ENCODE data around the gene CHSY1.
"Not testable (repeated sequence)": the region's sequence is repeated elsewhere in the genome, so short reads cannot be mapped to it uniquely, and the experiment has no call there.

Gene CHSY1

DNA sequence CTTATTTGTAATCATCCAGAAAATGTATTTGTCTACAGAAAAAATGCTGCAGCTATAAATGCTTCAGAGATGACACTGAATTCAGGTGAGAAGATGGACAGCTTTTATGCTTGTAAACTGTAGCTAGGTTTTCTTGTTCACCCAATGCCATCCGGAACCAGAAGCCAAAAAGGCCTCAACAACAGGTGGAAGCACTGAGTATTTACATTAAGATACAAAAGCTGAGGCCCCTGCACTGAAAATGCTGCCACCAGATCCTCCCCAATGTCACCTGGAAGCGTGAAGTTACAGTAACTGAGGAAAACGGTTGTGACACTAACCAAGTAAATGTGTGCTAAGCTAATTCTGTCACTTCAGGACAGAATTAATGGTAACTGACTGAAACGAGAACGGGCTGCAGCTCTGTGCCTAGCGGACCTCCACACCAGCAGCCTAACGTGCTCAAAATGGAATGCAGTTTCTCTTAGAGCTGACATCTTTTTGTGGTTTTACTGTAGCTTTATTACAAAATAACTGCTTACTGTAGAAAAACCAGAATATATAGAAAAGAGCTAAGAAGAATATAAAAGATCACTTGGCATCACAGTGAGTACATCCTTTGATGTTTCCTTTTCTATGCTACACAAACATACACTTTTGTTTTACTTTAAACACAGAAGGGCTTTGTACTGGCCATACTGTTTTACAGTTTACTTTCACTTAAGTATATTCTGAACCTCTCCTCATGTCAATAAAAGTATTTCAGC, 7.6 kb downstream of the CHSY1 start:
- DNase-seq (ENCODE audit: low read depth) = no peak

- DNase-seq (ENCODE audit: low read depth) = no peak
These were observed 8.4 kb downstream of the CHSY1 start for GRCh38 chr15:101243420-101243819.

DNA sequence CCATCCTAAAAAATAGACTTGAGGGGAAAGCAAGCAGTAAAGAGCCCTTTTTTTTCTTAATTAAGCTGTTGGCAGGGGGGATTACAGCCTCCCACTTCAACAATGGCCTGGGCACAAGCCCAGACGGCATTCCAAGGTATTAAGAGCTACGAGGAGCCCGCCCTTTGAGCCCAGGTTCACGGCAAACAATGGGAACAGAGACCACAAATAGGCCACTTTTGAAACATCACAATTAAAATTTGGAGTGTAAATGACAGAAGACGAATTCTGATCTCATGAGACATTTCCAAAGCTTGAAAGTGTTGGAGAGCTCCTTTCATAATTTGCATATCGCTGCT, 8.9 kb downstream of the CHSY1 start:
- DNase-seq (ENCODE audit: low read depth) = no peak

DNA sequence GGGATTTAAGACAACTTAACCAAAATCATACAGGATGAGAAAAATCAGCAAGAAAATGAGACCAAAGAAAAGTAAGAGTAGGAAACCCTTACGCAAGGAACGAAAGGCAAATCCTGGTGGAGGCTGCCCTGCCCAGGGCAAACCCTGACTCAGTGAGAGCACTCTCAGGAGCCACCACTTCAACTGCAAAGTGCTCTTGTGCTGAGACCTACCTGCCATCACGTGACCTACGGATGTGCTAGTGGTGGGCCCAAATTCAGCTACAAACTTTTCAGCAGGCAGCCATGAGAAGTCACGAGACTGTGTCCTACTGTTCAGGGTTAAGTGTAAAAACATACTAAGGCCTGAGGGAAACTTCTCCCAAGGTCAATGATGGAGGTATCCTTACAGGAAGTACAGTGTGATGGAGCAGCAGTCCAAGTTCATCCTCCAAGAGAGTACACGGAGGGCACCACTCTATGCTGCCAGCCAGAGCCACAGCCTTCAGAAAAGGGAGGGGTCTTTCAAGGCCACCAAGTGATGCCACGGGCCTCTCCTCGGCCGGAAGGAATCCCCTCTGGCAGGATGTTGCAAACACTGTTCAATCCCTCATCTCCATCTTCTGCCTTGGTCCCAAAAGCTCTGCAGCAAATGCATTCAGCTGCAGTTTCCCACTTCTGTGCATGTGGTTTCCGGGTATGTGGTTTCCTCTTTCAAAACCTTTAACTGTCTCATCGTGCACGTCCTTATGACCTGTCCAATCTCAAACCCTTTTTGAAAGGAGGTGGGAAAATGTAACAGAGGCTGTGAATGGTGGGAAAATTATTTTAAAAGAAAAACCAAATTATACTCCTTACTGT, 9.5 kb downstream of the CHSY1 start:
- DNase-seq (ENCODE audit: low read depth) = peak; percentile 16

DNA sequence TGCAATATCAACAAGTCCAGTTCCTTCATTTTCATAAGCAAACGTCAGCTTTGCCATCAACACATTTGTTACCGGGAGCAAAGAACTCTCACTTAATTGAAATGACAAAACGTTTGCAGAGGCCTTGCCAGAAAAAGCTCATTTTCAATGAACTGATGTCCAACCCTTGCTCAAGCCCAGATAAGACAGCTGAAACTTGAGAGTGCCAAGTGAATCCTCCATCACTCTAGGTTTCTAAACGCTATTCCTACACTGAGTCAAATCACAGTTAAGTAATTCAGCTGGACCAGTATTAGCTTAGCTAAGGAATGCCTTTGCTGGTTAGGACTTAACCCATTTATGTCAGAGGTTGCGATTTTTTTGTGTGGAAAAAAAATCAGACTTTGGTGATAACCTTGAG, 11.5 kb downstream of the CHSY1 start:
- DNase-seq (ENCODE audit: low read depth) = no peak

- no peak for DNase-seq (ENCODE audit: low read depth)
These were observed 12.1 kb downstream of the CHSY1 start for GRCh38 chr15:101239724-101240136.

DNA sequence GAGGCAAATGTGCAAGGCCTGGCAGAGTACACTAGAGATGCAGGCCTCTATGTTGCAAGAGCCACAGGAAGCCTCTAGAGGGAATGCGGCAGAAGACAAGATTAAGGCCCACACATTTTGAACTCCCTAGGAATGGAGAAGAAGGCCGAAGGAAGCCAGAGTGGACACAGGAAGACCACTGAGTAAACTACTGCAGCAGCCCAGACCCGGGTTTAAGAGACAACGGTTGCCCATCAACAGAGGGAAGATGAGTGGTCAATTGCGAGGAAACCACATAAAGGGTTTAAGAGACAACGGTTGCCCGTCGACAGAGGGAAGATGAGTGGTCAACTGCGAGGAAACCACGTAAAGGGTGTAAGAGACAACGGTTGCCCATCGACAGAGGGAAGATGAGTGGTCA, 14.6 kb downstream of the CHSY1 start:
- no peak for DNase-seq (ENCODE audit: low read depth)

DNA sequence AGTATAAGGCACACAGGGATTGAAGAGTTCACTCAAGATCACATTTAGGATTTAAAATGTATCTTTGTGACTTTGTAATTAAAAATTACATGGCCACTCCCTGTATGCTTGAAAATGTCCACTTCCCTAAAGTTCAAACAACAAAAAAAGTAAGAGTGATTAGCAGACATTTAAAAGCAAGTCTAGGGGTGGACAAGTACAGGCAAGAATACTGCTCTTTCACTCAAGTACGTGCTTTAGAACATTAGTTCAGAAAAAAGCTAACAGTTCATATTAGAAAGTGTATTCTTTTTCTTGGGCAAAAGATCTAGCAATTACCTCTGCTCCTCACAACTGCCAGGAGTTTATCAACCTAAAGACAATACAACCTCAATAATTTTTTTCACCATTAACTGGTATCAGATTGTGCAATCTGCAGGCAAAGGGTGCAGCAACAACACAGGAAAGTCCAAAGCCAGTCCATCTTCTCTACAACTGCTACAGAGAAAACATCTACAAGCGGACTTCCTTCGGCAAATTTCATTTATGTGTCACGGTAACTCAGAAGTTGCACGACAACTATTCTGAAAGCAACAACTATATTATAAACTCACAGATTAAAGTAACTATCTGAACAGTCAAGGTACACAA, 18.1 kb downstream of the CHSY1 start:
- DNase-seq (ENCODE audit: low read depth) = no peak

GRCh38 chr15:101232677-101233076, 19.2 kb downstream of the CHSY1 start:
- DNase-seq (ENCODE audit: low read depth) = no peak

DNA sequence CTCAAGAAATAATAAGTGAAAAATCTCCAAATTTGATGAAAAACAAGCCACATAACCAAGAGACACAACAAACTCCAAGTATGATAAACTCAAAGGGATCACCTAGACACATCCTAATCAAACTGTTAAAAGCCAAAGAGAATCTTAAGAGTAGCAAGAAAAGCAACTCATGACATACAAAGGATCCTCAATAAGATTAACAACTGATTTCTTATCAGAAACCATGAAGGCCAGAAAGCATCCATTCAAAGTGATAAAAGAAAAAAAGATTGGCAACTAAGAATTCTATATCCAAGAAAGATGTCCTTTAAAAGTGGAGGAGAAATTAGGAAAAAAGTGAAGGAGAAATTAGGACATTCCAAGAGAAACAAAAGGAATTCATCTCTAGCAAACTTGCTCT, 23.5 kb downstream of the CHSY1 start:
- DNase-seq (ENCODE audit: low read depth) = no peak

GRCh38 chr15:101225658-101226057, 26.2 kb downstream of the CHSY1 start:
- DNase-seq (ENCODE audit: low read depth) = no peak

DNA sequence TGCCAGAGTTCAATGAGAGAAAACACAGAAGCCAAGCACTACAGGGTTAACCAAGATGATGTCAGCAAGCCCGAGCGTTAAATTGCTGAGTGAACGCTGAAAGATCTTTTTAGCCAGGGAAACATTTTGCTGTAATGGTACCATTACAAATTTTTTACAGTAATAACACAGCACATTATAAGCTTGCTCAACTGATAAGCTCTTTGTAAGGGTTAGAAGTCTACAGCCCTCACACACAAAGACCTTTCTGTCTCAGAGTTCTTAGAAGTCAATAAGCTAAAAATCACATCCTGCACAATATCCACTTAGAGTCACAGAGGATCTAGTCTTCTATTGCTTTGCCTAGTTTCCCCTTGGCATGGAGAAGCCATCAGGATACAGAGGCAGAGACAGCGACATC, 29.9 kb downstream of the CHSY1 start:
- no peak for DNase-seq (ENCODE audit: low read depth)

- no peak for DNase-seq (ENCODE audit: low read depth)
These were observed 31.8 kb downstream of the CHSY1 start for GRCh38 chr15:101220060-101220459.

GRCh38 chr15:101219441-101219840, 32.4 kb downstream of the CHSY1 start:
- DNase-seq (ENCODE audit: low read depth) = no peak

GRCh38 chr15:101217446-101217845, 34.4 kb downstream of the CHSY1 start:
- no peak for DNase-seq (ENCODE audit: low read depth)

DNA sequence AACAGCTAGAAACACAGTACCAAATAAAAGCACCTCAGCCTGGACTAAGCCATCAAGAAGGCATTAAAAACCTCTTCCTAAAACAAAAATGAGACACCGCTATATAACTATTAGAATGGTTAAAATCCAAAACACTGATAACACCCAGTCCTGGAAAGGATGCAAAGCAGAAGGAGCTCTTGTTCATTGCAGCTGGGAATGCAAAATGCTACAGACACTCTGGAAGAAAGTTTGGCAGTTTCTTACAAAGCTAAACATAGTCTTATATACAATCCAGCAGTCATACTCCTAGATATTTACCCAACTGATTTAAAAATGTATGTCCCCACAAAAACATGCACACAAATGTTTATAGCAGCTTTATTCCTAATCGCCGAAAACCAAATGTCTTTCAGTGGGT, 35.7 kb downstream of the CHSY1 start:
- no peak for DNase-seq (ENCODE audit: low read depth)

- DNase-seq (ENCODE audit: low read depth) = no peak
These were observed 36.2 kb downstream of the CHSY1 start for GRCh38 chr15:101215681-101216080.

DNA sequence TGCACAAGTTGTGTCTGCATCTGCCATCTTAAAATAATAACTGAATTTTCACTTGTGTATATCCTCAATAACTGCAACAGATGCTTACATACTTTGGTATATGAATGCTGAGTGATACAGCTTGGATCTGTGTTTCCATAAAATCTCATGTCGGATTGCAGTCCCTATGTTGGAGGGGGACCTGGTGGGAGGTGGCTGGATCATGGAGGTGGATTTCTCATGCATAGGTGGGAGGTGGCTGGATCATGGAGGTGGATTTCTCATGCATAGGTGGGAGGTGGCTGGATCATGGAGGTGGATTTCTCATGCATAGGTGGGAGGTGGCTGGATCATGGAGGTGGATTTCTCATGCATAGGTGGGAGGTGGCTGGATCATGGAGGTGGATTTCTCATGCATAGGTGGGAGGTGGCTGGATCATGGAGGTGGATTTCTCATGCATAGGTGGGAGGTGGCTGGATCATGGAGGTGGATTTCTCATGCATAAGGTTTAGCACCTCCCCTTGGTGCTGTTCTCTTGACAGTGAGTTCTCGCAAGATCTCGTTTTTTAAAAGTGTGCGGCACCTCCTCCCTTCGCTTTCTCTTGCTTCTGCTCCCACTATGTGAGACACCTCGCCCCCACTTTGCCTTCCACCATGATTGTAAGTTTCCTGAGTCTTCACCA, 37.3 kb downstream of the CHSY1 start:
- DNase-seq (ENCODE audit: low read depth) = not testable (repeated sequence)

DNA sequence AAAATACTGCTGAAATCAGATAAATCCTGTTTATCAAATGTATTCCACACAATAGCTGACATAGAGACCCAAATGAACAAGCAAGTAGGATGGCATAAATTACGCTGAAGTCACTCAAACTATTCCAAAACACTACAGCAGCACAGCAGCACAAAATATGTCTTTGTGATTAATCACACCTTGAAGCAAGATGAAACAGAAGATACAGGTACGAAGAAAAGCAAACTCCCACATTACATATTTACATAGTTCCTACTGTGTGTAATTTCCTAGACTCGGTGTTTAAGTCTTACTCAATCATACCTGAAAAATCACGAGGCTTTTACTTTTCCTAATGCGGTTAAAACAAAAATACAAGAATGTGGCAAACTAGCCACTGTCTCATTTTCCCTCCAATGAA, 38.3 kb downstream of the CHSY1 start:
- no peak for DNase-seq (ENCODE audit: low read depth)

DNA sequence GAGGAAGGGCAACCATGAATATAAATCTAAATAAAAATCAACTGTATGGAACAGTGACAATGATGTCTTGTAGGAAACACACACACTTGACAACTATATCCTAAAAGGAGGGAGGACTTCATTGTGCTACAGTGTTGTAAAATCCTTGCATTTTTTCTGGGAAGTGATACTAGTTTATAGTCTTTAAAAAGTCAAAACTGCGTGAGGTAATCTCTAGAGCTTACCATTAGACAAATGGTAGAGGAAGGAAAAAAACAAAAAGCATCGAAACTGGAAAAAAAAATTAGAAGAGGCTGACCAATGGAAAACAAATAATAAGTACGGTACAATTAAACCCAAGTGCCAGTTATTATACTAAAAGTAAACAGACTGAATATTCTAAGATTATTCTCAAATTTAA, 38.7 kb downstream of the CHSY1 start:
- no peak for DNase-seq (ENCODE audit: low read depth)

DNA sequence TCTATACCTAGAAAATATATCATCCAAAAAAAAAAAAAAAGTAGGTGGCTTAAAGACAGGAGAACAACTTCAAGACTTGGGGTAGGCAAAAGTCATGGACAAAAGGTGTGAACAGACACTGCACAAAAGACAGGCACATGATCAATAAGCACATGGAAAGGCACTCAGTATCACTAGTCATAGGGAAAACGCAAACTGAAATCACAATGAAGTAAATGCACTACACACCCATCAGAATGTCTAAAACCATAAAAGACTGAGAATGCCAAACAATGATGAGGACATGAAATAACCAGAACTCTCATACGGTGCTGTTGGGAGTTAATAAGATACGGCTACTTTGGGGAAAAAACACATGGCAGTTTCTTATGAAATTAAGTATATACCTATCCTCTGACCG, 40.0 kb downstream of the CHSY1 start:
- no peak for DNase-seq (ENCODE audit: low read depth)

- no peak for DNase-seq (ENCODE audit: low read depth)
These were observed 41.4 kb downstream of the CHSY1 start for GRCh38 chr15:101210466-101210865.

DNA sequence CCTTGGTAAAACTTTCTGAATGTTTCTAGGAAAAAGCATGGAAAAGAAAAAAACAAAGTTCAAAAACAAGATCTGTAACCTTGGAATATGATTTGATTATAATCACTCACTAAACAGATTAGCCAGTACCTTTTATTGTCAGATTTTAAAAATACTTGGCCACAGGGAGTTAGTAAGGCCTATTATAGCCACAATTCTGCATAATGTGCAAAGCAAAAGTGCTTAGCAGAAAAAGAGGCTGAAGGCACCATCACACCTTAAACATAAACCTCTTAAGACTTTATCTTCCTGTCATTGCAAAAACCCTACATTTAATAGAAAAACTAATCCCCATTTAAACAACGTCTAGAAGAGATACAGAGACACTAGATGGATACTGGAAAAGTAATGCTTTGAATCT, 41.8 kb downstream of the CHSY1 start:
- no peak for DNase-seq (ENCODE audit: low read depth)

Data from activated T-cell treated with anti-CD3 and anti-CD28 coated beads for 1 hour (primary cell).